ENCODE results near the gene ABI3.
"Not testable (repeated sequence)": the region's sequence is repeated elsewhere in the genome, so short reads cannot be mapped to it uniquely, and the experiment has no call there.

ABI3 gene, protein sequence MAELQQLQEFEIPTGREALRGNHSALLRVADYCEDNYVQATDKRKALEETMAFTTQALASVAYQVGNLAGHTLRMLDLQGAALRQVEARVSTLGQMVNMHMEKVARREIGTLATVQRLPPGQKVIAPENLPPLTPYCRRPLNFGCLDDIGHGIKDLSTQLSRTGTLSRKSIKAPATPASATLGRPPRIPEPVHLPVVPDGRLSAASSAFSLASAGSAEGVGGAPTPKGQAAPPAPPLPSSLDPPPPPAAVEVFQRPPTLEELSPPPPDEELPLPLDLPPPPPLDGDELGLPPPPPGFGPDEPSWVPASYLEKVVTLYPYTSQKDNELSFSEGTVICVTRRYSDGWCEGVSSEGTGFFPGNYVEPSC

DNA sequence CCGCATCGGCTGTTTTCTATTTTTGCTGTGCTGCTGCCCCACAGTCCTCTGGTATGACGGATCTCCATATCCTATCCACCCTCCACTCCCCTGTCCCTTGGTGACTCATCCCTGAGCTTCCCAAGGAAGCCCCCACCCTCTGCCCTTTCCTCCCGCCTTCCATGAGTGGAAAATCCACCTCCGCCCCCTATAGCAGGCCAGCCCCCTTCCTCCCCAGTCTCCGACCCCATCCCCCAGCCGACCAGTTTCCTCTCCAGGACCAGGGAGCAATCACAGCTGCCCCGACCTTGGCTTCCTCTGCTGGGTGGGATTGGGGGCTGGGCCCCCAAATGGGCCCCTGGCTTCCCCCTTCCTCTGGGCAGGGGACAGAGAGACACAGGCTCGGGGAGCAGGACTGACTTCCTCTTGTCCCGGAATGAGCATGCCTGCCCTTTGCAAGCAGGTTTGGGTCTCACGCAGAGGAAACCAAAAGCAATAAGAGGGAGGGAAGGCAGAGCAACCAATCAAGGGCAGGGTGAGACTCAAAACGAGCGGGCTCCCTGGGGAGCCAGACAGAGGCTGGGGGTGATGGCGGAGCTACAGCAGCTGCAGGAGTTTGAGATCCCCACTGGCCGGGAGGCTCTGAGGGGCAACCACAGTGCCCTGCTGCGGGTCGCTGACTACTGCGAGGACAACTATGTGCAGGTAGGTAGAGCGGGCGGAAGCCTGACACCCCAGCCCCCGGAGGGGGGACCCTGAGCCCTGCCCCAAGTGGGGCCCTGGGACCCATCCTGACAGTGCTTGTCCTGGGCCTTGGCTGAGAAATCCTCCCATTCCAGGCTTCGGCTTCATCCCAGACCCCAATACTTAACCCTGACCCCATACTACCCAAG is at the start of gene ABI3, which contains the start of gene GNGT2:
TSS of gene ABI3 (plus strand) at position 550 of the 872 bp plus-strand sequence. CDS start at position 568, 18 bp downstream.
TSS of gene GNGT2 (minus strand) at position 417 of the 872 bp plus-strand sequence. CDS start 3,152 bp downstream, outside the sequence.
- peak; percentile 76 for DNase-seq

DNA sequence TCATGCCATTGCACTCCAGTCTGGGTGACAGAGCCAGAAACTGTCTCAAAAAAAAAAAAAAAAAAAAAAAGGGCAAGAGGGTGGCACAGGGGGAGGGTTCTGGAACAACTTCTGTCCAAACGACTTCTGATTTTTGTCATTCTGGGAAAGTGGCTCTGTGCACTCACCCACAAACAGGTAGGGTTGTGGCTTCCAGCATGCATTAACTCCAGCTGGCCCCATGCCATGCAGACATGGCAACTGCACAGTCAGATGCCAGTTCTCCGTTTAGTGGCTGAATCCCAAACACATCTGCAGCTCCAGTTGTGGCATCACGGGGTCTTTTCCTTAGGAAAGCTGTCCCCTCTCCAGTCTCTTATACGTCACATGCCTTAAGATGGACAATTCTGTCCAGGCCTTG is 47.6 kb upstream of the ABI3 start:
- DNase-seq: no peak

DNA sequence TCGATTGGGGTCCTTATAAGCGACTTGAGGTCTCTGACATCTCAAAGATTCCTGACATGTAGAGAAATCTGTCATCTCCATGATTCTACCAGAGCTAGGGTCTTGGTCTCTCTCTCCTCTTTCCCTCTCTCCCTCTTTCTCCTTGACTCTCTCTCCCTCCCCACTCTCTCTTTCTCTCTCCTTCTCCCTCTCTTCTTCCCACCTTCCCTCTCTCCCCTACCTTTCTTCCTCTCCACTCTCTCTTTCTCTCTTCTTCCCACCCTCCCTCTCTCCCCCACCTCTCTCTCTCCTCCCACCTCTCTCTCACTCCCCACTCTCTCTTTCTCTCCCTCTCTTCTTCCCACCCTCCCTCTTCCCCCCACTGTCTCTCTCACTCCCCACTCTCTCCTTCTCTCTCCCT is 45.4 kb upstream of the ABI3 start:
- DNase-seq: no peak

DNA sequence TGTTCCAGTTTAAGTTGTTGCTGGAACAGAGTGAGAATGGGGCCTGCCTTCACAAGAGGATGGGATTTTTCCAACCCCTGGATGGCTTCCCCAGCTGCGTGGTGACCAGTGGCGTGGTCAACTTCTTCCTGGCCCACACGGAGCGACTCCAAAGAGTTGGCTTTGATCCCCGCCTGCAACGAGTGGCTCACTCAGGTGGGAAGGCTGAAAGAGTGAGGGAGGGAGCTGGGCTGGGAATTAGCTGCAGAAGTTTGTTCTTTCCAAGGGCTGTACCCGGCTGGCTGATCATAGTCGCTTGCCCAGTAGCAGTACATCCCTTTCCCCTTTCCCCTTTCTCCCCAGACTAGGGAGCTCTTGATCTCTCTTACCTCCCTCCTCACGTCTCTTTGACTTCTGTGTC is 41.8 kb upstream of the ABI3 start:
- no peak for DNase-seq

DNA sequence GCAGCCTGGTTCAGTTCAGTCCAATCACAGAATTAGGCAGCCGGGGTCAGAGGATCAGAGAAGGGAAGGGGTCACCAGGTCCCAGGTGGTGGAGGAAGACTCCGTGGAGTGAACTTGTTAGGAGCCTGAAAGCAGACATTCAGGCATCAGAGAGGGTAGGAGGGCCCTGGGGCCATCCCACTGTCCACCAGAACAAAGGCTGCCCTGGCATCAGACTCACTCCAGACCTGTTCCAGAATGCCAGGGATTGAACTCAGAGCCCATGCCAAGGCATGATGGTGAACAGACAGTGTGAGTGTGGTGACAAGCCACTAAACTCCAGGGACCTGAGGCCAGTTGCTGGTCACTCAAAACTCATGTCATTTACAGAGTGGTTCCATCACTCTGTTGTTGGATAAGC is 40.3 kb upstream of the ABI3 start:
- no peak for DNase-seq

DNA sequence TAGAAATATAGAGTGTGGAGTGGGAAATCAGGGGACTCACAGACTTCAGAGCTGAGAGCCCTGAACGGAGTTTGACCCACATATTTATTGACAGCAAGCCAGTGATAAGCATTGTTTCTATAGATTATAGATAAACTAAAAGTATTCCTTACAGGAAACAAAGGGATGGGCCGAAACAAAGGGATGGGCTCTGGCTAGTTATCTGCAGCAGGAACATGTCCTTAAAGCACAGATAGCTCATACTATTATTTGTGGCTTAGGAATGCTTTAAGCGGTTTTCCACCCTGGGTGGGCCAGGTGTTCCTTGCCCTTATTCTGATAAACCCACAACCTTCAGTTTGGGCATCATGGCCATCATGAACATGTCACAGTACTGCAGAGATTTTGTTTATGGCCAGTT is 39.8 kb upstream of the ABI3 start:
- not testable (repeated sequence) for DNase-seq

DNA sequence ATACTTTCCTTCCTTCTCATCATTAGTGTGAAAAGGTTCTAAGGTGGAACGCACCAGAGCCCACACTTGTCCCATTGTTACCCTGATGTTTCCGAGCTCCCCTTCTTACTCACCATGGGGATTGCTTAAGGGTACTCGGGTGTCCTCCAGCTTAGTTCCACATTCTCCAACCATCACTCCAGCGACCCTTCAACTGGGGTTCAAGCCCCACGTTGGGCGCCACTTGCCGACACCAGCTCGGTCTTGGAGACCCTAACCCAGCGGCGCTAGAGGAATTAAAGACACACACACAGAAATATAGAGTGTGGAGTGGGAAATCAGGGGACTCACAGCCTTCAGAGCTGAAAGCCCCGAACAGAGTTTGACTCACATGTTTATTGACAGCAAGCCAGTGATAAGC is 34.5 kb upstream of the ABI3 start:
- DNase-seq: not testable (repeated sequence)

DNA sequence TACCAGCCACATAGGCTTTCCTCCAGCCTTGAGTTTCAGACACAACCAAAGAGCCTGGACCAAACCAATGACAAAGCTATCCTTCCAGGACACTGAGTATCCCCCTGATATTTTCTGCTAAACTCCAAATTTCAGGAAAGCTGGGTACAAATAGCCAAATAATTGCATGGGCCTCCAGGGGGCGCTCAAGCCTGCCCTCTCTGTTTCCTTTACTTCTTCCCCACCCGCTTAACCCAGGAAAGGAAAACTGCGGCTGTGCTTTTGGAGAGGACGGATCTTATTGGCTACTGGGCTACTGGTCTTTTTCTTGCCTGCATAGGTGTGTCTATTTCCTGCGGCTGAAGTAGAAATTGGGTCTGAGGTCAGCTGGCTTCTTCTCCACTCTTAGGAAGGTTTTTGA is 30.2 kb upstream of the ABI3 start:
- peak; percentile 34 for DNase-seq

DNA sequence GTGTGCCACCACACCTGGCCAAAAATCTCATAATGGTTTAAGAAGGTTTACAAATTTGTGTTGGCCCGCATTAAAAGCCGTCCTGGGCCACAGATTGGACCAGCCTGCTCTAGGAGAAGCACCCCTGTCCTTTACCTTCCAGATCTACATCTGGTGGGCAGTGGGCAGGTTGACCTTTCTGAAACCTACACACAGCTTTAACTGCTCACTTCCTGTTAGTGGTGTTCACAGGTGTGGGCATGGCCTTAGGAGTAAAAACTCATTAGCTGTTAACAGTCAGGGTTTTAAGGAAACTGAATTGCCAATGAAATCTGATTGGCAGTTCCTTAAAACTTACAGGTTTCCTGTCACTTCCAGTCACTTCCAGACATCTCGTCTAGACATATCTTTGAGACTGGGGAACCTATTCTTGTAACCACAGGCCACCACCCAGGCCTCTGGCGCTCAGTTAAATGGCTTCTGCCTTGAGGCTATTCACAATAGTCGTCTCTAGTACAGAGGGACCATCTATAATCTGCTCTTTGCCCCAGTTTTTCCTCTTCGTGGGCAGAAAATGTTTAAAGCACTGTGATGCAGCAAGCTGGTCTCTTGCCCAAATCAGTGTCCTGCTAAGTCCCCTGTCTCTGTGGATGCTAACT is 29.4 kb upstream of the ABI3 start:
- DNase-seq: no peak

DNA sequence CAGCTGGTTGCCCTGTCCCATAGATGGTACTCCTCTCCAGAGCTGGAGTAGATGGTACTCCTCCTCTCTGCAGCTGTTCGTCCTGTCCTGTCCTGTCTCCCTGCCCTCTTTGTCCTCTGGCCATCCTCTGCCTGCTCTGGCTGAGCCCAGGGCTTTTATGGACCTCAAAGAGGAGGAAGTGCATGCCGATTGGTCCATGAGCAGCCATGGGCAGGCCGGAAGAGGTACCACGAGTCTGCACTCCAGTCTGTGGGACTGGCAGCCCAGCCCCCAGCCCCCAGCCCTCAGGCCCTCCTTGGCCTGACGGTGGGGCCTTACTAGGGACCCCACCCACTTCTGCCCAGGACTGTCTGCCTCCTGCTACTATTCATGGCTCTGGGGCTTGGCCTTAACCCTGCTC is 27.2 kb upstream of the ABI3 start:
- no peak for DNase-seq

DNA sequence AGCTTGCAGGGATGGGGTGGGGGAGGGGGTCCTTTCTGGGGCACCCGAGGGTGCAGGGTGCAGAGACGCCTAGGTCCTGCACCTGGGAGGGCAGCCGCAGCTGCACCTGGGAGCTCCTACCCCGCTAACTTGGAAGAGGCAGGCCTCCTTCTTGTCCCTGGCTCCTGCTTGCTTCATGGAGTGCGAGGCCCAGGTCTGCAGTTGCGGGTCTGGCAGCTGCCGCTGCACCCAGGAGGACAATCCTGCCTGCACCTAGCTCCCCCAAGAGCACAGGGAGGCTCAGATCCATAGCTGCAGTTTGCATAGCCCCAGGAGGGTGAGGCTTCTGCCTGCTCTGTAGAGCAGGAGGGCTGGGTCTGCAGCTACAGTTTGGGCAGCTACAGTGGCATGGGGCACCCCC is 26.7 kb upstream of the ABI3 start:
- DNase-seq: no peak

DNA sequence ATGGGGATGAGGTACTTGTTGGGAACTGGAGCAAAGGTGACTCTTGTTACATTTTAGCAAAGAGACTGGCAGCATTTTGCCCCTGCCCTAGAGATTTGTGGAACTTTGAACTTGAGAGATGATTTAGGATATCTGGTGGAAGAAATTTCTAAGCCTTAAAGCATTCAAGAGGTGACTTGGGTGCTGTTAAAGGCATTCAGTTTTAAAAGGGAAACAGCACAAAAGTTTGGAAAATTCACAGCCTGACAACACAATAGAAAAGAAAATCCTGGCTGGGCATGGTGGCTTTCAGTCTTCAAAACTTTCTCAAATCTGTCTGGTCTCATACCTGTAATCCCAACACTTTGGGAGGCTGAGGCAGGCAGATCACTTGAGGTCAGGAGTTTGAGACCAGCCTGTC is 26.0 kb upstream of the ABI3 start:
- not testable (repeated sequence) for DNase-seq

DNA sequence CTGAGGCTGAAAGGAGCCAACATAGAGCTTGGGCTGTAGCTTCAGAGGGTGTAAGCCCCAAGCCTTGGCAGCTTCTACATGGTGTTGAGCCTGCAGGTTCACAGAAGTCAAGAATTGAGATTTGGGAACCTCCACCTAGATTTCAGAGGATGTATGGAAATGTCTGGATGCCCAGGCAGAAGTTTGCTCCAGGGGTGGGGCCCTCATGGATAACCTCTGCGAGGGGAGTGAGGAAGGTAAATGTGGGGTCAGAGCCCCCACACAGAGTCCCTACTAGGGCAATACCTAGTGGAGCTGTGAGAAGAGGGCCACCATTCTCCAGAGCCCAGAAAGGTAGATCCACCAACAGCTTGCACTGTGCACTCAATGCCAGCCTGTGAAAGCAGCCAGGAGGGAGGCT is 25.1 kb upstream of the ABI3 start:
- DNase-seq: not testable (repeated sequence)

DNA sequence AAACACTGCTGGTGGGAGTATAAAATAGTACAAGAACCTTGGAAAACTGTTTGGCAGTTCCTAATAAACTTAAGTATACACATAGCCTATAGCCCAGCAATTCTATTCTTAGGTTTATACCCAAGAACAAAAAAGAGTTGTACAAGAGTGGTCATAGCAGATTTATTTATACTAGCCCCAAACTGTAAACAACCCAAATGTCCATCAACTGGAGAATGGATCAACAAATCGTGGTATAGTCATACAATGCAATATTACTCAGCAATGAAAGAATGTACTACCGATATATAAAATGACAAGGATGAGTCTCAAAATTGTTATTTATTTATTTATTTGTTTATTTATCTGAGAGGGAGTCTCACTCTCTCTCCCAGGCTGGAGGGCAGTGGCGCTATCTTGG is 23.2 kb upstream of the ABI3 start:
- no peak for DNase-seq

DNA sequence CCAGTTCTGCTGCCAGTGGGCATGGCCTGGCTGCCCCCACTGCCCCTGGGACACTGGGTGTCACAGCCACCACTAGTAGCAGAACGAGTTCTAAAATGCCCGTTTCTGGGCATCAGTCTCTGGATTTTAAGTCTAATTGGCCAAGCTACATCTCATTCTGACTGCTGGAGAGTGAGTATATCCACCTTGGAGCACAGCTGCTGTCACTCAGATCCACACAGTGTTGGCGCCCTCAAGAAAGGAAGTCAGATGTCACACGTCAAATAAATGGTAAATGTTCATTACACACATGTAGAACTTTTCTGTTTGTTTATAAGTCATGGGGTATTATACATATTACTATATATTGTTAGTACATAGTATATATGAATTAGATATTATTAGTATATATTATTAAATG is 19.6 kb upstream of the ABI3 start:
- no peak for DNase-seq

DNA sequence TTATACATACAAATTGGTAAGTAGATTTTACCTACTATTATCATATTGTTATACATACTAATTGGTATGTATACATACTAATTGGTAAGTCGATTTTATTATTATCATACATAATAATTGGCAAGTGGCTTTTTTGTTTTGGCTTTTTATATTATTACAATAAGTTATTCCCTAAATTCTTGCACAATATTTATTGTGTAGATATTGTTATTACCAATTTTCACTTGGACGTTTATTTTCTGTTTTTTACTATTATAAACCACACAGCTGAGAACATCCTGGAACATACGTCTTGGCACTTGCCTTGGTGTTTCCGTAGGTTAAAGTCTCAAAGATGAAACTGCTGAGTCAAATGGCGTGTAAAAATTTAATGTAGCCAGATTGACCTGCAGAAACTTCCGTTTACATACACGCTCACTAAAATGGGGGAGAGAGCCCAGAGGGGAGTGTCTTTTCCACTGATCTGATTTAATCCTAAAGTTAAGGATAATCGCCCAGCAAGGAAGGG is 19.0 kb upstream of the ABI3 start:
- no peak for DNase-seq

DNA sequence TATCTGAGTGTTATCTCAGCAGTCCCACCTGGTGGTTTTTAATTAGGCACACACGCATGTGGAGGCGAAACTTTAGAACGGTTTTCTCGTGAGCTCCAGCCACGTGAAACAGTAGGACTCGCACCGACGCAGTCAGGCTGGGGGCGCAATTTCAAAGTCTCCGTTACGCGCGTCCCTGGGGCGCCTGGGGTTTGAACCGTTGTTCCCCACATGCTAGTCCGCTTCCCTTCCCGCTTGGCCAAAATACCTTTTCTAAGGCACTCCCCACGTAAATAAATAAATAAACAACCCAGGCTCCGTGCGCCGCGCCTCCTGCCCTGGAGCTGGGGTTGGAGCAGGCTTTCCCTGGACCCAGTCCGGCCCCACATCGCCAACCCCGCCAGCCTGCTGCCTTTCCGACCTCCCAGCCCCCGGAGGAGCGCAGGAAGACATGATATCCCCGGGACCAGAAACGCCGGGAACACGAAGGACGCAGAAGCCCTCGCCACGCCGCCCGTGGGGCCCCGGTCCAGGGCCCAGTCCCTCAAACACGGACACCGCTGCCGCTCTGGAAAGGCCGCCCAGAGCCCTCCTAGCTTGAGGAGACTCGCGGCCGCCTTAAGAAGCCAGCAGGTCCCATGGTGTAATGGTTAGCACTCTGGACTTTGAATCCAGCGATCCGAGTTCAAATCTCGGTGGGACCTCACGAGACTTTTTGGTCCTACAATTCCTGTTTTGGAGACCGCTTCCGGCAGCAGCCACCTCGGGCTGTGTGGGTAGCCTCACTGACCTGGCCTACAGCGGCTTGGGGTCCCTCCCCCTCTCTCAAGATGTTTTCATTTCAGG is 18.4 kb upstream of the ABI3 start:
- peak; percentile 93 for DNase-seq

DNA sequence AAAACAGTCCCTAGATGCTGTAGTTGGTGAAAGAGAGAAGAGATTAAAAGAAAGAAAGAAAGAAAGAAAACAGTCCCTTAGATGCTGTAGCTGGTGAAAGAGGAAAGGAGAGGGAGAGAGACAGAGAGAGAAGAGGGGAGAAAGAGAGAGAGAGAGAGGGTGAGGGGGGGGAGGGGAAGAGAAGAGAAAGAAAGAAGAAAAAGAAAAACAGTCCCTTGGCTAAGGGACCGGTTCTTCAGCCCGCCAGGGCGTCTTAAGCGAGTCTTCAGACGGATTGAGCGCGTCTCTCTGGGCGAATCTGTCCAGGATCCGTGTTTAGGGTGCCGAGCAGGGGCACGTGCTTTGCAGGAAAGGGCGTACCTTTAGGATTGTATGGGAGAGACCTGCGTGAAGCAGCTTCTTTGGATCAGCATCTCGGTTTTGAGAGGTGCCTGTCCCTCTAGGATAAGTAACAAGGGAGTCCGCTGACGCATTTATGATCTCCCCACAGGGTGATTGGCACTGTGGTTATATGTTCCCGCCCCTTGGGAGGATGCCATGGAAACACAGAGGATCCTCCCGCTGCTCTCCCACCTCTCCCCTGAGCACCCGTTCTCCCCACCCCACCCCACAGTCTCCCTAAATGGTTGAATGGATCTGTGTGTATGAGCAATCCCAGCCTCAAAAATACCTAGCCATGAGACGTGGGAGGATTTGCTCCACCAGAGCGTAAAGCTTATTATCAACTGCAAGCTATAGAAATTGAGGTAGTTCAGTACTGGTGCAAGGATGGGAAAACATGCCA is 16.8 kb upstream of the ABI3 start:
- peak; percentile 25 for DNase-seq

DNA sequence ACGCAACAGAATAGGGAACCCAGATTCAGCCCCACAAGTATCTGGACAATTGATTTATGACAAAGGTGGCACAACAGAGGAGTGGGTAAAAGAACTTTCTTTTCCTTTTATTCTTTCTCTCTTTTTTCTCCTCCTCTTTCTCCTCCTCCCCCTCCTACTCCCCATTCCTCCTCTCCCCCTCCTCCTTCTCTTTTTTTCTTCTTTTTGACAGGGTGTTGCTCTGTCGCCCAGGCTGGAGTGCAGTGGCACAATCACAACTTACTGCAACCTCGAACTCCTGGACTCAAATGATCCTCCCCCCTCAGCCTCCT is 16.3 kb upstream of the ABI3 start:
- no peak for DNase-seq

DNA sequence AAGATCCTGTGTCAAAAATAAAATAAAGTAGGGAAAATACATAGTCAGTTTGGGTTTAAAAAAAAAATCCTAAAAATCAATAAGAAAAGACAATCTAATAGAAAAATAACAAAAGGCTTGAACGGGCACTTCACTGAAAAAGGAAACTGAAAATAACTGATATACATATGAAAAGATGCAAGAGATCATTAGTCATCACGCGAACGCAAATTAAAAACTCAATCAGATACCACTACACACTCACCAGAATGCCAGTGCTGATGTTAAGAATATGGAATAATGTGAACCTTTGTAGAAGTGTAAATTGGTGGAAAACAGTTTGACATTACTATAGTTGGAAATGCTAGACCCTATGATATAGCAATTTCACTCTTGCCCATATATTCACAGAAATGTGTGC is 14.8 kb upstream of the ABI3 start:
- no peak for DNase-seq

DNA sequence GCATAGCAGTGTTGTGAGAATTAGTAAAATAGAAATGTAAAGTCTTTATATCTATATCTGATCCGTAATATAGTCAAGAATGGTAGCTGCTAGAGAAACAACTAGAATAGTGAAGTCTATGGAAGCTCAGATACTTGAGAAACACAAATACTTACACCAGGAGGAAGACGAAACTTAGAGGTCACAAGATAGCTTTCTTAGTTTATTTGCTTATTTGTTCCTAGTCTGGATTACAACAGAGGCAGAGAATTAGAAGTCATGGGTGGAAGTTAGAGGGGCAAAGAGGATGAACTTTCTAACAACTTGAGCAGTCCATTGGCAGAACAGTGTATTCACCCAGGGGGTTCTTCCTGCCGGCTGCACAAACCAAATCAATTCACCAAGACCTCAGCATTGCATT is 14.0 kb upstream of the ABI3 start:
- DNase-seq: no peak
